GM12878 (cell line): ENCODE measurements around the gene H2BK1. TPM values are rescaled to one million over a fixed set of nuclear protein-coding genes. Genes with fewer than 3 reads are reported as not detected.
A peak's percentile ranks its signal among the peaks of the same experiment; 100 is the strongest.

Experiments used
- ATAC-seq: fragments of 200-7000 bp; cut with Tn5 transposase; 3 replicates; pipeline ENCODE4 v1.9.1; 2020; ENCODE audit warnings: mild to moderate bottlenecking, moderate library complexity
- BruUV-seq: library from RNA; stranded (reverse); fragments of 400-500 nt; replicated peaks from 2 replicates; lab custom pipeline; 2021; lab: Mats Ljungman, UMichigan
- CTCF ChIA-PET: fragments of 300-600 bp; sonication (Branson Sonifier 250); formaldehyde crosslinking; extraction: SDS; loops from one replicate; lab custom pipeline; 2021; ENCODE audit warnings: inconsistent platforms; lab: Yijun Ruan, JAX
- POLR2A ChIA-PET: fragments of 350-600 bp; formaldehyde crosslinking; extraction: SDS; loops from one replicate; lab custom pipeline; 2021; ENCODE audit warnings: inconsistent platforms; lab: Charles Lee
- RAD21 ChIA-PET: fragments of 300-600 bp; sonication (Branson Sonifier 250); formaldehyde crosslinking; loops from one replicate; lab custom pipeline; 2023; ENCODE audit warnings: antibody characterized with exemption; ENCODE audit not compliant: unreplicated experiment; lab: Charles Lee
- SMC1A ChIA-PET: fragments of 300-600 bp; sonication (Branson Sonifier 250); formaldehyde crosslinking; loops from one replicate; lab custom pipeline; 2023; ENCODE audit not compliant: unreplicated experiment, uncharacterized antibody; lab: Charles Lee
- DNase-seq: peaks from one replicate; pipeline ENCODE4 v3.0.0-alpha.2; 2011; ENCODE audit warnings: low read depth, low spot score
- FAIRE-seq: peaks from 3 replicates; lab custom pipeline; 2011; peaks lifted over from hg19 to GRCh38; lab: Jason Lieb, UNC
- H2AFZ ChIP-seq: 2 replicates; pipeline ENCODE4 v1.6.0; 2011; ENCODE audit warnings: low read depth, low read length, control low read depth; ENCODE audit not compliant: control insufficient read depth
- H3K27ac ChIP-seq: 2 replicates; pipeline ENCODE4 v1.5.1; 2011; ENCODE audit warnings: control low read depth; ENCODE audit not compliant: control insufficient read depth, insufficient read depth
- H3K27me3 ChIP-seq, 2 experiments: replicated peaks in 1 of 2; 2 replicates each; pipeline versions ENCODE4 v1.6.0 to v1.6.1; 2011; ENCODE audit warnings: low read length in 1 of 2; ENCODE audit not compliant: control insufficient read depth in 2 of 2, insufficient read depth in 2 of 2
- H3K36me3 ChIP-seq, 2 experiments: 2 replicates each; pipeline ENCODE4 v1.5.1; 2011; ENCODE audit warnings: low read length in 1 of 2; ENCODE audit not compliant: control insufficient read depth in 2 of 2, insufficient read depth in 2 of 2
- H3K4me1 ChIP-seq: 2 replicates; pipeline ENCODE4 v1.6.1; 2011; ENCODE audit warnings: mild to moderate bottlenecking, low read length, moderate library complexity, mixed read lengths; ENCODE audit not compliant: control insufficient read depth, insufficient read depth
- H3K4me2 ChIP-seq: 2 replicates; pipeline ENCODE4 v1.6.0; 2011; ENCODE audit warnings: control low read depth; ENCODE audit not compliant: control insufficient read depth, insufficient read depth
- H3K4me3 ChIP-seq: fragments of 200-600 bp; sonication (generic); 2 replicates; pipeline ENCODE4 v1.5.1; 2016
- H3K79me2 ChIP-seq: 2 replicates; pipeline ENCODE4 v1.6.0; 2011; ENCODE audit warnings: low read length; ENCODE audit not compliant: control insufficient read depth, insufficient read depth
- H3K9ac ChIP-seq: 2 replicates; pipeline ENCODE4 v1.8.0; 2011; ENCODE audit warnings: low read length, control low read depth, mixed read lengths; ENCODE audit not compliant: control insufficient read depth, insufficient read depth
- H3K9me3 ChIP-seq: replicated peaks from 3 replicates; pipeline ENCODE4 v1.5.1; 2011; ENCODE audit warnings: mild to moderate bottlenecking, low read length; ENCODE audit not compliant: control insufficient read depth, insufficient read depth
- H4K20me1 ChIP-seq: 2 replicates; pipeline ENCODE4 v1.6.0; 2011; ENCODE audit not compliant: control insufficient read depth, insufficient read depth
- BCL11A ChIP-seq: IDR thresholded peaks from 2 replicates; pipeline ENCODE4 v1.6.1; 2011; ENCODE audit warnings: low read depth, low read length
- EP300 ChIP-seq, 2 experiments: fragments of 150-350 bp in 1 of 2; IDR thresholded peaks; 2 replicates each; pipeline ENCODE4 v1.6.1; 2011 to 2012; ENCODE audit warnings: low read depth in 2 of 2, low read length in 2 of 2, borderline replicate concordance in 1 of 2, improper control_type of control experiment in 1 of 2, inconsistent platforms in 1 of 2; ENCODE audit not compliant: control insufficient read depth in 1 of 2
- EZH2 ChIP-seq: IDR thresholded peaks from 2 replicates; pipeline ENCODE4 v1.6.1; 2012; ENCODE audit warnings: low read depth, mild to moderate bottlenecking, control low read depth, inconsistent platforms, low read length, borderline replicate concordance; ENCODE audit not compliant: control insufficient read depth
- SUPT20H ChIP-seq: IDR thresholded peaks from 2 replicates; pipeline ENCODE4 v1.6.1; 2011; ENCODE audit warnings: low read depth, mild to moderate bottlenecking, low read length, moderate library complexity, borderline replicate concordance; ENCODE audit not compliant: control insufficient read depth
- SUZ12 ChIP-seq: fragments of 200-600 bp; sonication (generic); IDR thresholded peaks from one replicate; pipeline ENCODE4 v1.6.1; 2018; ENCODE audit warnings: antibody characterized with exemption, mild to moderate bottlenecking; ENCODE audit not compliant: unreplicated experiment
- WGBS: methylation state at CpG from one replicate; pipeline ENCODE4 v1.1.6; 2016; ENCODE audit warnings: low lambda C conversion rate; ENCODE audit not compliant: insufficient replicate concordance, insufficient coverage; ENCODE audit errors: missing lambda C conversion rate; 5-methylcytosine and 5-hydroxymethylcytosine counted together
- in situ Hi-C: fragments of 300-500 bp; cut with MboI; formaldehyde crosslinking; loops from 9 replicates; pipeline ENCODE4 v1.14.3; 2018; ENCODE audit warnings: mixed read lengths
- intact Hi-C: fragments of 100-400 bp; cut with micrococcal nuclease; formaldehyde crosslinking; loops from one replicate; pipeline ENCODE4 v1.14.2; 2022; ENCODE audit not compliant: unreplicated experiment
- polyA plus RNA-seq, 11 experiments: library from polyadenylated mRNA; depleted of rRNA in 4 of 11; unstranded in 6 of 11; stranded (reverse) in 5 of 11; fragments of >200 nt; fragmentation: Nextera tagmentation in 4 of 11; fragmentation: Illumina TruSeq in 1 of 11; extraction: Ambion mirVana in 4 of 11; extraction: Trizol in 1 of 11; gene quantifications; 1 replicate in 1 of 11; 2 replicates in 10 of 11; pipeline versions ENCODE4 v1.2.1 to v1.2.3, GENCODE V29; 2011 to 2016; ENCODE audit warnings: inconsistent platforms in 2 of 11, missing spikeins in 2 of 11, low read depth in 1 of 11
- total RNA-seq, 4 experiments: library from RNA; depleted of rRNA in 3 of 4; stranded (reverse); fragments of >200 nt in 3 of 4; fragmentation: Illumina TruSeq in 1 of 4; extraction: Trizol in 1 of 4; gene quantifications; 2 replicates each; pipeline versions ENCODE4 v1.2.1 to v1.2.3, GENCODE V29; 2013 to 2021

The H2BK1 gene
- total and polyA plus RNA-seq, 10 of the 15 experiments (the other 5 are each of a cell fraction or from before 2014, with no cell fraction given) = 0.54 TPM; not detected in 9

DNA sequence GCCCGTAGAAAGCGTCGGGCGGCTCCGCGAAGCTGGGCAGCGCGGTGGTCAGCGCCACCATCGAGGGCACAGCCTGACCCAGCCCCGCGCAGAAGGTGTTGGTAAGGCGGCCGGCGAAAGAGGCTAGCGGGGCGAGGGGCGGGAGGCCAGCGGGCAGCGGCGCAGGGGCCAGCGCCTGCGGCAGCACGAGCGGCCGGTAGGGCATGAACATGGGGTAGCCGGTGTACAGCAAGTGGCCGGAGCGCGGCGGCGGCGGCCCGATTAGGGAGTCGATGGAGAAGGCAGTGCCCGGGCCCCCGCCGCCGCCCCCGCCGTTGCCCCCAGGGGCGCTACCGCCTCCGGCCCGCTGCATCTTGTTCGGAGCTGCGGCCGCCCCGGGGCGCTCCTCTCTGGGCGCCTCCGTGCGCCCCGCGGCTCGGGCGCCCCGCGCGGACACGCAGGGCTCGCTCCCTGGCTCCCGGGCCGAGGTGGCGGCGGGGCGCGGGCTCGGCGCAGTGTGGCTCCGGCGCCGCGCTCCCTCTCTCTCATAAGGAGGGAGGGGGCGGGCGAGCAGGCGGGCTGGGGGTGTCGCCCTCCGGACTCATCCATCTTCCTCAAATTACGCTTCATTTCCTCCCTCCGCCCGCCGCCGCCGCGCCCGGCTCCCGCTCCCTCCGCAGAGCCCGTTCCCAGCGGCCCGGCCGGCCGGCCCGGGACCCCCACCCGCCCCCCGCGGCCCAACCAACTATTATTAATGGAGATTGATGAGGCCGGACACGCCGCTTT lies 42.9 kb downstream of the H2BK1 start, which contains the start of gene GBX1:
GBX1 (minus strand) TSS at position 498 of the 765 bp plus-strand sequence; CDS start at position 352, 146 bp downstream.
- Histone ChIP-seq H3K4me1 (no peaks in the 10 kb centered on the region), H2AFZ (peak within 1 kb of the TSS; percentile 13; the same call in 1 of the 2 replicates), H3K27ac (no peak within 1 kb of the TSS), H4K20me1 (no peaks in the 10 kb centered on the region), H3K9ac (no peak within 1 kb of the TSS), H3K27me3 (peaks cover 14 to 23% of the 10 kb centered on the region in 2 experiments), H3K4me3 (no peak within 1 kb of the TSS), H3K36me3 (no peaks in the 10 kb centered on the region), H3K79me2 (no peaks in the 10 kb centered on the region), H3K4me2 (peak within 1 kb of the TSS; percentile 47), H3K9me3 (no peaks in the 10 kb centered on the region)
- 23% methylated on average over 30 of the region's 101 CpGs for WGBS
- ChIA-PET RAD21 (no interaction called here), POLR2A (no interaction called here), CTCF (interaction anchor here (0.7 to 2.0 kb wide), 2 partner anchors 12 to 43 kb away, joined by 4 to 5 read pairs; no protein-coding TSS in a partner anchor), SMC1A (no interaction called here)
- in situ Hi-C loops = no loop called here
- ATAC-seq (peak; percentile 16; the same call in 1 of the 3 replicates), FAIRE-seq (no peak), DNase-seq (no peak)
- intact Hi-C loops = no loop called here
- BruUV-seq = no TSS peak
- no peak for TF ChIP-seq EP300 (IDR thresholded peaks at IDR 0.05; ENCODE audit: borderline replicate concordance in 1 of 2, control insufficient read depth in 1 of 2, low read depth in 2 of 2, low read length in 2 of 2)
- TF ChIP-seq SUZ12 = peak; percentile 99
- no peak for TF ChIP-seq BCL11A

DNA sequence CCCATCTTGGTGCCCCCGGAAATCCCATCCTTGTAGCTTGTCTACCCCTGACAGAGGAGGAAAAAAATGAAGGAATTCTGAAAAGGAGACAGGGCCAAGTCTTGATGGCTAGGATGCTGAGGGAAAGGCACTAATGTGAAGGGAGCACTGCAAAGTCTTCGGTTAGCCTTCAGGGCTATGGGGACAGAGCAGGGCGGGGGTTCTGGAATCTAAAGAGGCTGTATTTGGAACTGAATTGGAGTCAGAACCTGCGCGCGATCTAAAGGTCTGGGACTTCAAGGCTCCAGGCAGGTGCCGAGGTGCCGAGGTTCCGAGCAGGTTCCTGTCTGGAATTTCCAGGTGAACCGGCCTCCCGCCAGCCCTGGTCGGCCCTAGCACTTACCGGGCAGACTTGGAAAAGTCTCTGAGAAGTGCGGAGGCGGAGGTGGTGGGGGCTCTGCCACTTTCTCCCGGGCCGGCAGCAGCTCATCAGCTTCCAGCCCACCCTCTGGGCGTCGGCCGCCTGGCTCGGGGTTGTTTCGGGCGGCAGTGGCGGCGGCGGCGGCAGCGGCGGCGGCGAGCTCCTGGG lies 43.6 kb downstream of the H2BK1 start:
- no peak overlapping the region for H3K9ac ChIP-seq
- intact Hi-C loops = no loop called here

More for the DNA sequence above, 43.6 kb downstream of the H2BK1 start:
- H3K4me3 ChIP-seq = no peak overlapping the region
- ChIA-PET SMC1A (no interaction called here), CTCF (interaction anchor here (1.3 to 2.0 kb wide), 2 partner anchors 9 to 12 kb away, joined by 4 to 5 read pairs; no protein-coding TSS in a partner anchor), POLR2A (no interaction called here), RAD21 (no interaction called here)
- no peaks in the 10 kb centered on the region for H3K4me1 ChIP-seq
- peaks cover 14 to 21% of the 10 kb centered on the region in 2 experiments for H3K27me3 ChIP-seq
- no TSS peak for BruUV-seq
- no peak overlapping the region for H2AFZ ChIP-seq
- no peak overlapping the region for H3K4me2 ChIP-seq
- in situ Hi-C loops = no loop called here
- FAIRE-seq (no peak), DNase-seq (no peak), ATAC-seq (no peak)
- no peaks in the 10 kb centered on the region for H3K9me3 ChIP-seq
- no peak overlapping the region for H3K27ac ChIP-seq
- no peaks in the 10 kb centered on the region for H3K79me2 ChIP-seq
- H3K36me3 ChIP-seq = no peaks in the 10 kb centered on the region
- WGBS = 14% methylated on average over 25 of the region's 31 CpGs
- no peaks in the 10 kb centered on the region for H4K20me1 ChIP-seq
- TF ChIP-seq SUPT20H (no peak), EZH2 (0 out of 2 replicates have a peak, but pooled peaks have one; percentile 58)
